ENCODE results near the gene ABCC6. TPM values are rescaled to one million over a fixed set of nuclear protein-coding genes. Genes with fewer than 3 reads are reported as not detected.

ABCC6 gene
- polyA plus RNA-seq, 3 donors, result 6.1 to 16.5 (median 14.7) TPM

GRCh38 chr16:16157166-16157565 is 66.1 kb downstream of the ABCC6 start:
- no peaks in the 10 kb centered on the region for H3K79me2 ChIP-seq (ENCODE audit: insufficient read depth, low read length)
- H2AFZ ChIP-seq (ENCODE audit: insufficient read depth, low read depth, low read length, poor library complexity, severe bottlenecking), result no peak overlapping the region
- 67% methylated on average over 1 of the region's 1 CpG for WGBS (ENCODE audit: insufficient coverage)
- Mint-ChIP-seq H3K27me3 (ENCODE audit: low read depth in 3 of 3) (peaks cover 0 to 2% (median 0%) of the 10 kb centered on the region in 3 donors), H3K27ac (no peak overlapping the region), H3K4me1 (no peaks in the 10 kb centered on the region), H3K36me3 (peaks cover 46 to 56% of the 10 kb centered on the region in 2 donors), H3K4me3 (no peak overlapping the region), H3K9me3 (peaks cover 21 to 39% (median 31%) of the 10 kb centered on the region in 7 donors)
- H4K20me1 ChIP-seq (ENCODE audit: insufficient read depth, low read length), result no peaks in the 10 kb centered on the region
- H3K27me3 ChIP-seq (ENCODE audit: control insufficient read depth in 2 of 2, insufficient read depth in 2 of 2, low read length in 2 of 2), result no peaks in the 10 kb centered on the region
- no peak overlapping the region for H3K4me2 ChIP-seq (replicated peaks; ENCODE audit: extremely low read depth, low read length, poor library complexity, severe bottlenecking)
- H3K9ac ChIP-seq (ENCODE audit: insufficient read depth, low read length, poor library complexity, severe bottlenecking), result no peak overlapping the region
- no peak overlapping the region for H3K4me3 ChIP-seq (replicated peaks in 1 of 3; ENCODE audit: low read depth in 2 of 3, low read length in 3 of 3)
- peaks cover 22 to 24% of the 10 kb centered on the region in 2 donors for H3K9me3 ChIP-seq (replicated peaks in 1 of 2; ENCODE audit: control insufficient read depth in 1 of 2, insufficient read depth in 1 of 2, low read length in 2 of 2)
- no peaks in the 10 kb centered on the region for H3K4me1 ChIP-seq (ENCODE audit: control insufficient read depth in 1 of 2, insufficient read depth in 2 of 2, low read length in 2 of 2)
- DNase-seq, result no peak
- peaks cover 12 to 47% of the 10 kb centered on the region in 2 donors for H3K36me3 ChIP-seq (replicated peaks in 1 of 2; ENCODE audit: control insufficient read depth in 1 of 2, insufficient read depth in 2 of 2, low read length in 2 of 2)
- H3K27ac ChIP-seq (ENCODE audit: low read depth in 1 of 2, low read length in 2 of 2), result no peak overlapping the region
- TF ChIP-seq, protein P1, sequence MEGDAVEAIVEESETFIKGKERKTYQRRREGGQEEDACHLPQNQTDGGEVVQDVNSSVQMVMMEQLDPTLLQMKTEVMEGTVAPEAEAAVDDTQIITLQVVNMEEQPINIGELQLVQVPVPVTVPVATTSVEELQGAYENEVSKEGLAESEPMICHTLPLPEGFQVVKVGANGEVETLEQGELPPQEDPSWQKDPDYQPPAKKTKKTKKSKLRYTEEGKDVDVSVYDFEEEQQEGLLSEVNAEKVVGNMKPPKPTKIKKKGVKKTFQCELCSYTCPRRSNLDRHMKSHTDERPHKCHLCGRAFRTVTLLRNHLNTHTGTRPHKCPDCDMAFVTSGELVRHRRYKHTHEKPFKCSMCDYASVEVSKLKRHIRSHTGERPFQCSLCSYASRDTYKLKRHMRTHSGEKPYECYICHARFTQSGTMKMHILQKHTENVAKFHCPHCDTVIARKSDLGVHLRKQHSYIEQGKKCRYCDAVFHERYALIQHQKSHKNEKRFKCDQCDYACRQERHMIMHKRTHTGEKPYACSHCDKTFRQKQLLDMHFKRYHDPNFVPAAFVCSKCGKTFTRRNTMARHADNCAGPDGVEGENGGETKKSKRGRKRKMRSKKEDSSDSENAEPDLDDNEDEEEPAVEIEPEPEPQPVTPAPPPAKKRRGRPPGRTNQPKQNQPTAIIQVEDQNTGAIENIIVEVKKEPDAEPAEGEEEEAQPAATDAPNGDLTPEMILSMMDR (IDR thresholded peaks at IDR 0.05), result no peak
- intact Hi-C loops (cut with micrococcal nuclease), result no loop called here

- no peaks in the 10 kb centered on the region for H3K4me1 Mint-ChIP-seq
Observed at GRCh38 chr16:16155234-16155633, 68.1 kb downstream of the ABCC6 start.

More at GRCh38 chr16:16155234-16155633, 68.1 kb downstream of the ABCC6 start:
- Histone ChIP-seq H3K27me3 (ENCODE audit: control insufficient read depth in 2 of 2, insufficient read depth in 2 of 2, low read length in 2 of 2) (no peaks in the 10 kb centered on the region), H3K4me1 (ENCODE audit: control insufficient read depth in 1 of 2, insufficient read depth in 2 of 2, low read length in 2 of 2) (no peaks in the 10 kb centered on the region), H3K79me2 (ENCODE audit: insufficient read depth, low read length) (no peaks in the 10 kb centered on the region), H2AFZ (ENCODE audit: insufficient read depth, low read depth, low read length, poor library complexity, severe bottlenecking) (no peak overlapping the region), H3K27ac (ENCODE audit: low read depth in 1 of 2, low read length in 2 of 2) (no peak overlapping the region), H4K20me1 (ENCODE audit: insufficient read depth, low read length) (no peaks in the 10 kb centered on the region), H3K9ac (ENCODE audit: insufficient read depth, low read length, poor library complexity, severe bottlenecking) (no peak overlapping the region), H3K9me3 (replicated peaks in 1 of 2; ENCODE audit: control insufficient read depth in 1 of 2, insufficient read depth in 1 of 2, low read length in 2 of 2) (peaks cover 19 to 22% of the 10 kb centered on the region in 2 donors), H3K4me2 (replicated peaks; ENCODE audit: extremely low read depth, low read length, poor library complexity, severe bottlenecking) (no peak overlapping the region), H3K4me3 (replicated peaks in 1 of 3; ENCODE audit: low read depth in 2 of 3, low read length in 3 of 3) (no peak overlapping the region), H3K36me3 (replicated peaks in 1 of 2; ENCODE audit: control insufficient read depth in 1 of 2, insufficient read depth in 2 of 2, low read length in 2 of 2) (peaks cover 4 to 43% of the 10 kb centered on the region in 2 donors)
- Mint-ChIP-seq H3K4me3 (no peak overlapping the region), H3K9me3 (peaks cover 21 to 28% (median 25%) of the 10 kb centered on the region in 7 donors), H3K27ac (no peak overlapping the region), H3K36me3 (peaks cover 43 to 57% of the 10 kb centered on the region in 2 donors), H3K27me3 (ENCODE audit: low read depth in 3 of 3) (peaks cover 0 to 2% (median 0%) of the 10 kb centered on the region in 3 donors)
- TF ChIP-seq, protein P1 (IDR thresholded peaks at IDR 0.05), result no peak
- WGBS (ENCODE audit: insufficient coverage), result 93% methylated on average over 3 of the region's 3 CpGs
- intact Hi-C loops (cut with micrococcal nuclease), result no loop called here
- DNase-seq, result no peak

All from CD14-positive monocyte (primary cell).